Measurements from ENCODE around the gene PGLYRP4.

- no peak for TF ChIP-seq CTCF (IDR thresholded peaks at IDR 0.05)
- TF ChIP-seq POLR2AphosphoS5 (IDR thresholded peaks at IDR 0.05; ENCODE audit: low read depth, low read length): no peak
Measured at GRCh38 chr1:153367090-153367489, 18.4 kb upstream of the PGLYRP4 start.

Measured in Panc1 (cell line).